Bronchial epithelial cell (primary cell): ENCODE results near the gene LGALS9B. TPM values are rescaled to one million over a fixed set of nuclear protein-coding genes. Genes with fewer than 3 reads are reported as not detected.
"Not testable (repeated sequence)": the region's sequence is repeated elsewhere in the genome, so short reads cannot be mapped to it uniquely, and the experiment has no call there.

Experiments used
- DNase-seq: peaks from one replicate; pipeline ENCODE4 v3.0.0-alpha.2; 2010; ENCODE audit warnings: low read depth
- FAIRE-seq: peaks from 2 replicates; lab custom pipeline; 2011; peaks lifted over from hg19 to GRCh38; lab: Jason Lieb, UNC
- H3K27me3 ChIP-seq: 2 replicates; pipeline ENCODE4 v1.5.1; 2011; ENCODE audit warnings: low read length; ENCODE audit not compliant: control insufficient read depth, insufficient read depth
- H3K36me3 ChIP-seq: 2 replicates; pipeline ENCODE4 v1.5.1; 2011; ENCODE audit warnings: low read length; ENCODE audit not compliant: control insufficient read depth, insufficient read depth
- H3K4me3 ChIP-seq: 2 replicates; pipeline ENCODE4 v1.5.1; 2011; ENCODE audit warnings: mild to moderate bottlenecking, low read depth, low read length, control low read depth
- total RNA-seq: library from RNA; depleted of rRNA; stranded (reverse); fragments of >200 nt; gene quantifications from 2 replicates; pipeline ENCODE4 v1.2.1, GENCODE V29; 2014

Gene LGALS9B
- total RNA-seq, 1 donor from 2014 or later = under 0.01 TPM

DNA sequence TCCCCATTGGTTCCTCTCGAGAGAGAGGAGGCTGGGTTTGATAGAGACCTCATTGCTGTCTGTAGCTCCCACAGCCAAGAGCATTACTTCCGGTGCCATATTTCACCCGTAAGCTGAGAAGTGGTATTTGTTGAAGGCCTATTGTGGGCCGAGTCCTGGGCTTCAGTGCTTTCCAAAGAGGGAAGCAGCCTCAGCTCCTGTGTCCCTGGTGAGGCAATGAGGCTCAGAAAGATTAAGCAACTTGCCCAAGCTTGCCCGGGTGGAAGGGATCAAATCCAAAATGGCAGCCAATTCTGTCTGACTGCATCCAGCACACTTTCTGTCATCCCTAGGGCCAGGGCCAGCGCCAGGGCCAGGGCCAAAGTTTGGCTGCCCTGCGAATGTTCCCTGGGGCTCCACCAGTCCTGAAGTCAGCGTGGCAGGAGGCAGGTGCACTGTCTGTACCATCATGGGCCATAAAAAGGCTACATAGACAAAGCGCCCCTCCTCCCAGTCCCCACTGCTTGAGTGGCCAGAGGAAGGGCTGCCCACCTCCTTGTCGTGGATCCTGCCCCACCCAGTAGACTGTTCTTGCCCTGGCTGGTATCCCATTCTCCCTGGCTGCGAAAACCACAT, 13.4 kb downstream of the LGALS9B start:
- not testable (repeated sequence) for H3K27me3 ChIP-seq, FAIRE-seq, H3K36me3 ChIP-seq, H3K4me3 ChIP-seq, DNase-seq

DNA sequence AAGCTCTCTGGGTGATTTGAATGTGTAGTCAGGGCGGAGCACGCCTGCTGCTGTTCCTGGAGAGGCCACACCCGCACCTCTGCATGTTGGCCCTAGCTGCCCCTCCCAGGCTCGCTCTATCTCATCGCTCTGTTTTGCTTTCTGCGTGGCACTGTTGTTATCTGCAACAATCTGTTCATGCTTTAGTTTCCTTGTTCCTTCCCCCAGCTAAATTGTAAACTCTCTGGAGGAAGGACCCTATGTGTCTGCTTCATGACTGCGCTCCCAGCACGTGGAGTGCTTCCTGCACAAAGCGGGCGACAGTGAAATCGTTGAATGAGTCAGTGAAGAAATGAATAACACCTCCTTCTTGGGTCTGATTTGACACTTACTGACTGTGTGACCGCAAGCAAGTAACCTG, 16.5 kb downstream of the LGALS9B start:
- H3K4me3 ChIP-seq, DNase-seq, H3K36me3 ChIP-seq, H3K27me3 ChIP-seq: not testable (repeated sequence)
- peak; percentile 72 for FAIRE-seq

- not testable (repeated sequence) for H3K27me3 ChIP-seq, H3K4me3 ChIP-seq, H3K36me3 ChIP-seq, DNase-seq
- FAIRE-seq = peak; percentile 77
Measured at GRCh38 chr17:20447534-20448321, 19.6 kb downstream of the LGALS9B start.

GRCh38 chr17:20446895-20447294, 20.4 kb downstream of the LGALS9B start:
- H3K27me3 ChIP-seq, DNase-seq, H3K36me3 ChIP-seq, FAIRE-seq, H3K4me3 ChIP-seq: not testable (repeated sequence)

DNA sequence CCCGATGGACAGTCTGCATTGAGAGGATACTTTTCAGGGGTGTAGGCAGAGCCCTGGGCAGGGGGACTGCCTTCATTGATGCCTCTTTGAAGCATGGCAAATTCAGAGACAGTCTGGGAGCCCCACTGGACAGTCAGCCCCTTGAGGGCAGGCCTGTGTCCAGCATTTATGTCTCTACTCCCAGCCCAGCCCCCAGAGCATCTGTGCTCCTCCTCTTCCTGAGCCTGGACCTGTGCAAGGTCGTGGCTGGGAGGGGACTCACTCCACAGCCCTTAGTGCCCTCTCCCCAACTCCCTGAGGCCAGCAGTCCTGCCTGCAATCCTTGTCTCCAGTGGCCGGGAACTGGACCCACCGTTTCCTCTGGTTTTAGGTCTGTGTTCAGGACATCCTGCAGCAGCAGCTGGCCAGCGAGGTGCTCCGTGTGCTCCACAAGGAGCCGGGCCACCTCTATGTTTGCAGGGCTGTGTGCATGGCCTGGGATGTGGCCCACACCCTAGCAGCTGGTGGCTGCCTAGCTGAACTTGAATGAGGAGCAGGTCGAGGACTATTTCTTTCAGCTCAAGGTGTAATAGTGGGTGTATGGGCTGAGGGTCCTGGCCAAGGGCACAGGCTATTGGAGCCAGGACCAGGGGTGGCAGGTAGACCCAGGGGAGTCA, 22.6 kb downstream of the LGALS9B start:
- H3K4me3 ChIP-seq, H3K36me3 ChIP-seq, DNase-seq, H3K27me3 ChIP-seq: not testable (repeated sequence)
- FAIRE-seq = peak; percentile 94

GRCh38 chr17:20444173-20444572, 23.2 kb downstream of the LGALS9B start:
- not testable (repeated sequence) for FAIRE-seq, H3K4me3 ChIP-seq, DNase-seq

DNA sequence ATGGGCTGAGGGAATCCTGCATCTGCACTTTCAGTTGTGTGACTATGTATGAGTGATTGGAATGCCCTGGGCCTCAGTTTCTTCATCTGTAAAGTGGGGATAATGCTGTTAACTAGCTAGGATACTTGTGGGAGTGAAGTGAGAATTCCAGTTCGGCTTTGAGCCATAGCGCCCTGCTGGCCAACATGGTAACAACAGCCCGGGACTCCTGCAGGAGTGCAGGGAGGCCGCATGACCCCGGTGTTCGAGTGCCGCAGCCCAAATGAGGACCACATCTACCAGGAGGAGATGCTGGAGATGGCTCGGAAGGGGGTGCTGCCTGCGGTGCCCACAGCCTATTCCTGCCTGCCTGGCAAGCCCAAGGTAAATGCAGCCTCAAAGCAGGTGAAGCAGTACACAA, 23.7 kb downstream of the LGALS9B start:
- not testable (repeated sequence) for DNase-seq, H3K27me3 ChIP-seq, FAIRE-seq, H3K36me3 ChIP-seq, H3K4me3 ChIP-seq

More at GRCh38 chr17:20444173-20444572, 23.2 kb downstream of the LGALS9B start:
- H3K27me3 ChIP-seq, H3K36me3 ChIP-seq: not testable (repeated sequence)

- H3K4me3 ChIP-seq, FAIRE-seq, H3K36me3 ChIP-seq, DNase-seq, H3K27me3 ChIP-seq: not testable (repeated sequence)
Measured at GRCh38 chr17:20440665-20441064, 26.7 kb downstream of the LGALS9B start.

DNA sequence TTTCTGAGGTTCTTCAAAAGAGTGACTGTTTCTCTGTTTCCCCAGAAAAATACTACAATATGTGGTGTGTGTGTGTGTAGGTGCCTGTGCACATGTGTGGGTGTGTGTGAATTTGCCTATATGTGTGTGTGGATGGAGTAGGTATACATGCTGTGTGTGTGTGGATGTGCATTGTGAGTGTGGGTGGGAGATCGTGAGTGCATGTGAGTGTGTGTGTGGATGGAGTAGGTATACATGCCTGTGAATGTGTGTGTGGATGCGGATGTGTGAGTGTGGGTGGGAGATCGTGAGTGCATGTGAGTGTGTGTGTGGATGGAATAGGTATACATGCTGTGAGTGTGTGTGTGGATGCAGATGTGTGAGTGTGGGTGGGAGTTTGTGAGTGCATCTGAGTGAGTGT, 32.2 kb downstream of the LGALS9B start:
- not testable (repeated sequence) for FAIRE-seq, H3K4me3 ChIP-seq, H3K27me3 ChIP-seq, DNase-seq, H3K36me3 ChIP-seq

- H3K27me3 ChIP-seq, FAIRE-seq, DNase-seq, H3K4me3 ChIP-seq, H3K36me3 ChIP-seq: not testable (repeated sequence)
Measured at GRCh38 chr17:20433382-20433781, 34.0 kb downstream of the LGALS9B start.

DNA sequence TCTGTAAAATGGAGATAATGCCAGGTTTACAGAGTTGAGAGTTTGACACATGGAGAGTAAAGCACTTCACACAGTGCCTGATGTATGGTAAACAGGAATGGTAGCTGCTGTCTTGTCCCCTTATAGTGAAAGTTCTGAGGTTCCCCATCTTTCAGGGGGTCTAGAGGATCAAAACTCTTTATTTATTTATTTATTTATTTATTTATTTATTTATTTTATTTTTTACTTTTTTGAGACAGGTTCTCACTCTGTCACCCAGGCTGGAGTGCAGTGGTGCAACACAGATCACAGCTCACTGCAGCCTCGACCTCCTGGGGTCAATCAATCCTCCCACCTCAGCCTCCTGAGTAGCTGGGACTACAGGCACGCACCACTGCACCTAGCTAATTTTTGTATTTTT, 40.1 kb downstream of the LGALS9B start:
- not testable (repeated sequence) for FAIRE-seq

GRCh38 chr17:20422826-20423225, 44.5 kb downstream of the LGALS9B start:
- H3K36me3 ChIP-seq, H3K27me3 ChIP-seq, FAIRE-seq, DNase-seq, H3K4me3 ChIP-seq: not testable (repeated sequence)

More for the DNA sequence above, 40.1 kb downstream of the LGALS9B start:
- H3K36me3 ChIP-seq, H3K4me3 ChIP-seq, DNase-seq, H3K27me3 ChIP-seq: not testable (repeated sequence)

- not testable (repeated sequence) for H3K4me3 ChIP-seq, FAIRE-seq, H3K27me3 ChIP-seq, H3K36me3 ChIP-seq, DNase-seq
Measured at GRCh38 chr17:20418838-20419237, 48.5 kb downstream of the LGALS9B start.

GRCh38 chr17:20417492-20418080, 49.8 kb downstream of the LGALS9B start:
- not testable (repeated sequence) for FAIRE-seq, DNase-seq, H3K27me3 ChIP-seq, H3K4me3 ChIP-seq, H3K36me3 ChIP-seq
